Fibroblast of peridontal ligament (primary cell): ENCODE results near the gene IRF4.

Source experiments
- DNase-seq: peaks from one replicate; pipeline ENCODE4 v3.0.0-alpha.2; 2010; ENCODE audit errors: extremely low read depth

The IRF4 gene

GRCh38 chr6:381742-382461 is 9.7 kb upstream of the IRF4 start:
- DNase-seq: no peak

- DNase-seq: no peak
These were observed 8.4 kb upstream of the IRF4 start for GRCh38 chr6:382883-383810.

GRCh38 chr6:383856-384255 is 7.7 kb upstream of the IRF4 start:
- DNase-seq: no peak

- DNase-seq: no peak
These were observed 6.7 kb upstream of the IRF4 start for GRCh38 chr6:384898-385297.

GRCh38 chr6:385614-386013 is 5.9 kb upstream of the IRF4 start:
- no peak for DNase-seq

- no peak for DNase-seq
These were observed 4.8 kb upstream of the IRF4 start for GRCh38 chr6:386688-387266.

GRCh38 chr6:387293-387741 is 4.2 kb upstream of the IRF4 start:
- DNase-seq: peak; percentile 15

GRCh38 chr6:388202-388903 is 3.2 kb upstream of the IRF4 start:
- DNase-seq: no peak

GRCh38 chr6:389143-389542 is 2.4 kb upstream of the IRF4 start:
- DNase-seq: no peak

GRCh38 chr6:389622-390021 is 1.9 kb upstream of the IRF4 start:
- no peak for DNase-seq

- DNase-seq: peak; percentile 6
These were observed 516 bp upstream of the IRF4 start for GRCh38 chr6:390914-391558.

- no peak for DNase-seq
These were observed 1.2 kb downstream of the IRF4 start for GRCh38 chr6:392441-393390.

- DNase-seq: no peak
These were observed 2.1 kb downstream of the IRF4 start for GRCh38 chr6:393391-394221.

- DNase-seq: no peak
These were observed 3.2 kb downstream of the IRF4 start for GRCh38 chr6:394641-395289.

GRCh38 chr6:395432-396125 is 4.0 kb downstream of the IRF4 start:
- DNase-seq: no peak

GRCh38 chr6:396126-396520 is 4.6 kb downstream of the IRF4 start:
- no peak for DNase-seq

- no peak for DNase-seq
These were observed 5.5 kb downstream of the IRF4 start for GRCh38 chr6:397056-397455.

GRCh38 chr6:397604-398003 is 6.1 kb downstream of the IRF4 start:
- DNase-seq: no peak
